HepG2 (cell line): ENCODE measurements around the gene TBX19. TPM values are rescaled to one million over a fixed set of nuclear protein-coding genes. Genes with fewer than 3 reads are reported as not detected.

Experiments
- ATAC-seq: fragments of 200-7000 bp; cut with Tn5 transposase; 3 replicates; pipeline ENCODE4 v1.9.1; 2020; ENCODE audit warnings: mild to moderate bottlenecking, moderate library complexity
- BruUV-seq: library from RNA; stranded (reverse); fragments of 400-500 nt; replicated peaks from 2 replicates; lab custom pipeline; 2021; lab: Mats Ljungman, UMichigan
- CTCF ChIA-PET: fragments of 300-600 bp; formaldehyde crosslinking; extraction: SDS; loops from one replicate; lab custom pipeline; 2021; ENCODE audit warnings: low total read pairs, inconsistent platforms, low intra/inter-chr PET ratio; lab: Yijun Ruan, JAX
- POLR2A ChIA-PET: fragments of 350-600 bp; sonication (Branson Sonifier 250); formaldehyde crosslinking; loops from one replicate; lab custom pipeline; 2020; ENCODE audit warnings: antibody characterized with exemption, inconsistent platforms; lab: Yijun Ruan, JAX
- DNase-seq: peaks from one replicate; pipeline ENCODE4 v3.0.0-alpha.2; 2015; ENCODE audit warnings: low spot score
- FAIRE-seq: peaks from 3 replicates; lab custom pipeline; 2011; peaks lifted over from hg19 to GRCh38; lab: Jason Lieb, UNC
- H2AFZ ChIP-seq: one replicate; pipeline ENCODE4 v1.6.1; 2011; ENCODE audit warnings: low read length, inconsistent platforms
- H3K27ac ChIP-seq: fragments of 300-600 bp; 3 replicates; pipeline ENCODE4 v1.8.0; 2011; ENCODE audit warnings: mixed run types, mild to moderate bottlenecking, mixed read lengths, low read length, inconsistent platforms; ENCODE audit not compliant: insufficient read depth; ENCODE audit errors: extremely low read length
- H3K27me3 ChIP-seq, 2 experiments: fragments of 200-600 bp in 1 of 2; 2 replicates in 1 of 2; 3 replicates in 1 of 2; pipeline versions ENCODE4 v1.6.0 to v1.8.0; 2011; ENCODE audit warnings: low read length in 2 of 2, mild to moderate bottlenecking in 2 of 2, moderate library complexity in 2 of 2, inconsistent platforms in 1 of 2; ENCODE audit not compliant: insufficient read depth in 2 of 2, control insufficient read depth in 1 of 2
- H3K36me3 ChIP-seq, 2 experiments: fragments of 200-600 bp in 1 of 2; replicated peaks in 1 of 2; 2 replicates in 1 of 2; 3 replicates in 1 of 2; pipeline versions ENCODE4 v1.5.1 to v1.8.0; 2011; ENCODE audit warnings: low read length in 2 of 2, inconsistent platforms in 1 of 2; ENCODE audit not compliant: insufficient read depth in 2 of 2, control insufficient read depth in 1 of 2
- H3K4me1 ChIP-seq: 2 replicates; pipeline ENCODE4 v1.5.1; 2012; ENCODE audit warnings: low read length, inconsistent platforms; ENCODE audit not compliant: insufficient read depth
- H3K4me2 ChIP-seq: 2 replicates; pipeline ENCODE4 v1.6.0; 2011; ENCODE audit warnings: low read depth, low read length, inconsistent platforms
- H3K4me3 ChIP-seq, 3 experiments: fragments of 200-600 bp in 1 of 3; sonication (generic), shearing (Covaris generic) in 1 of 3; replicated peaks in 1 of 3; 2 replicates each; pipeline ENCODE4 v1.5.1; 2011 to 2016; ENCODE audit warnings: low read length in 3 of 3, inconsistent platforms in 2 of 3, low read depth in 2 of 3, mild to moderate bottlenecking in 2 of 3, control low read depth in 1 of 3, mixed read lengths in 1 of 3; ENCODE audit not compliant: insufficient read depth in 1 of 3
- H3K79me2 ChIP-seq: one replicate; pipeline ENCODE4 v1.6.1; 2011; ENCODE audit warnings: low read length, inconsistent platforms; ENCODE audit not compliant: insufficient read depth
- H3K9ac ChIP-seq: 2 replicates; pipeline ENCODE4 v1.6.0; 2011; ENCODE audit warnings: mild to moderate bottlenecking, low read depth, low read length, inconsistent platforms; ENCODE audit not compliant: insufficient read depth
- H3K9me3 ChIP-seq: 2 replicates; pipeline ENCODE4 v1.5.1; 2012; ENCODE audit warnings: mild to moderate bottlenecking, low read length
- H4K20me1 ChIP-seq: 2 replicates; pipeline ENCODE4 v1.6.0; 2011; ENCODE audit warnings: inconsistent platforms, mild to moderate bottlenecking, low read length, moderate library complexity; ENCODE audit not compliant: insufficient read depth
- ASH2L ChIP-seq: fragments of 300-600, 200-600 bp; sonication (generic); IDR thresholded peaks from 2 replicates; pipeline ENCODE4 v1.7.0; 2017; ENCODE audit warnings: low read depth, mild to moderate bottlenecking, moderate library complexity, mixed read lengths, low read length; ENCODE audit not compliant: insufficient read length
- IRF2 ChIP-seq: IDR thresholded peaks from 2 replicates; pipeline ENCODE4 v1.6.1; 2018; ENCODE audit warnings: missing genetic modification reagents, missing compliant biosample characterization
- KAT8 ChIP-seq: IDR thresholded peaks from 2 replicates; pipeline ENCODE4 v1.6.1; 2016; ENCODE audit warnings: missing genetic modification reagents, missing compliant biosample characterization
- KMT2B ChIP-seq: IDR thresholded peaks from 2 replicates; pipeline ENCODE4 v1.6.1; 2016; ENCODE audit warnings: missing genetic modification reagents, missing compliant biosample characterization
- SAP130 ChIP-seq: IDR thresholded peaks from 2 replicates; pipeline ENCODE4 v1.6.1; 2016; ENCODE audit warnings: low read depth
- TCF7L2 ChIP-seq: IDR thresholded peaks from 2 replicates; pipeline ENCODE4 v1.6.1; 2011; ENCODE audit warnings: mild to moderate bottlenecking, low read depth, low read length, moderate library complexity
- ZNF431 ChIP-seq: sonication (generic); formaldehyde crosslinking; IDR thresholded peaks from 2 replicates; pipeline ENCODE4 v1.9.0; 2022; ENCODE audit warnings: missing genetic modification reagents, low read depth, mild to moderate bottlenecking, borderline replicate concordance
- WGBS: methylation state at CpG from one replicate; pipeline ENCODE4 v1.1.6; 2017; ENCODE audit warnings: low lambda C conversion rate; 5-methylcytosine and 5-hydroxymethylcytosine counted together
- in situ Hi-C: cut with HindIII; loops from 2 replicates; pipeline ENCODE4 v1.10.0; 2017; ENCODE audit warnings: low pct_unique_long_range_greater_than_20kb; ENCODE audit not compliant: extremely low pct_ligation_motif_present
- intact Hi-C: fragments of 100-400 bp; cut with micrococcal nuclease; formaldehyde crosslinking; loops from one replicate; pipeline ENCODE4 v1.10.0; 2022; ENCODE audit not compliant: unreplicated experiment
- polyA plus RNA-seq, 8 experiments: library from polyadenylated mRNA; depleted of rRNA in 3 of 8; stranded (reverse) in 7 of 8; unstranded in 1 of 8; fragments of >200 nt; fragmentation: Illumina TruSeq in 4 of 8; extraction: Trizol in 4 of 8; gene quantifications; 2 replicates each; pipeline versions ENCODE4 v1.2.1 to v1.2.3, GENCODE V29; 2011 to 2016; ENCODE audit warnings: low read depth in 4 of 8, missing spikeins in 1 of 8, mixed read lengths in 1 of 8; ENCODE audit not compliant: insufficient read depth in 1 of 8
- total RNA-seq, 5 experiments: library from RNA; depleted of rRNA; stranded (reverse); fragments of >200 nt; fragmentation: Illumina TruSeq; extraction: Trizol; gene quantifications; 2 replicates each; pipeline ENCODE4 v1.2.3, GENCODE V29; 2016; ENCODE audit warnings: low read depth in 1 of 5

TBX19 gene
- total and polyA plus RNA-seq, 2 of the 13 experiments (the other 11 are each of a cell fraction or from before 2014, with no cell fraction given) = 0.31 to 1.4 TPM

GRCh38 chr1:168348146-168348709 is 67.6 kb downstream of the TBX19 start:
- no TSS peak for BruUV-seq
- DNase-seq = no peak
- Histone ChIP-seq H3K36me3 (no peaks in the 10 kb centered on the region), H3K9me3 (no peaks in the 10 kb centered on the region), H3K4me2 (peak overlapping the region; percentile 69), H3K79me2 (no peaks in the 10 kb centered on the region), H4K20me1 (no peaks in the 10 kb centered on the region), H3K27ac (no peak overlapping the region), H3K4me1 (peaks cover 14% of the 10 kb centered on the region), H3K9ac (no peak overlapping the region), H3K4me3 (peak overlapping the region; percentile 54 to 70 (median 58); a peak in 5 of 6 replicates), H3K27me3 (no peaks in the 10 kb centered on the region; a peak in 1 of 5 replicates), H2AFZ (peak overlapping the region; percentile 93)
- no peak for ATAC-seq
- CTCF ChIA-PET = no interaction called here
- TF ChIP-seq IRF2 (CRISPR knock-in tag) (peak; percentile 100), ASH2L (peak; percentile 54), ZNF431 (CRISPR knock-in tag) (no peak), TCF7L2 (no peak), SAP130 (CRISPR knock-in tag) (peak; percentile 40; the same call in 1 of the 2 replicates), KAT8 (peak; percentile 14; the same call in 1 of the 2 replicates), KMT2B (CRISPR knock-in tag) (peak; percentile 52; the same call in 1 of the 2 replicates)
- POLR2A ChIA-PET = interaction anchor here (1.1 kb wide), 1 partner anchor 8 kb away, joined by 3 read pairs; no protein-coding TSS in a partner anchor
- in situ Hi-C loops (loop anchor here (10.0 kb wide), 1 partner anchor 237 kb away; no protein-coding TSS in a partner anchor), intact Hi-C loops (no loop called here)
- no peak for FAIRE-seq
- WGBS = 24% methylated on average over 8 of the region's 8 CpGs
